Neural crest cell (in vitro differentiated cells): ENCODE measurements around the gene PRMT2. TPM values are rescaled to one million over a fixed set of nuclear protein-coding genes. Genes with fewer than 3 reads are reported as not detected.

Experiments
- DNase-seq: peaks from one replicate; pipeline ENCODE4 v3.0.0; 2021; ENCODE audit warnings: low read depth, mixed read lengths, low spot score
- H3K27ac Mint-ChIP-seq: one replicate; pipeline ENCODE4 v1.8.0; 2021; ENCODE audit warnings: mild to moderate bottlenecking, mixed read lengths; ENCODE audit not compliant: unreplicated experiment
- H3K27me3 Mint-ChIP-seq: 2 replicates; pipeline ENCODE4 v1.8.0; 2021; ENCODE audit warnings: low read depth, mild to moderate bottlenecking, mixed read lengths
- H3K36me3 Mint-ChIP-seq: 2 replicates; pipeline ENCODE4 v1.8.0; 2021; ENCODE audit warnings: low read depth, mild to moderate bottlenecking, mixed read lengths
- H3K4me1 Mint-ChIP-seq: 2 replicates; pipeline ENCODE4 v1.8.0; 2021; ENCODE audit warnings: mixed read lengths
- H3K4me3 Mint-ChIP-seq: one replicate; pipeline ENCODE4 v1.8.0; 2021; ENCODE audit warnings: mild to moderate bottlenecking, mixed read lengths
- H3K9me3 Mint-ChIP-seq: 2 replicates; pipeline ENCODE4 v1.8.0; 2021; ENCODE audit warnings: mixed read lengths
- CTCF ChIP-seq: fragments of 200-600 bp; sonication (generic); conservative IDR thresholded peaks from 2 replicates; pipeline ENCODE4 v1.5.0; 2021; ENCODE audit warnings: antibody characterized with exemption, mild to moderate bottlenecking
- total RNA-seq: library from RNA; stranded (reverse); gene quantifications from 2 replicates; pipeline ENCODE4 v1.2.1, GENCODE V29; 2021

Gene PRMT2
- total RNA-seq, 1 donor from 2014 or later: 109 TPM

GRCh38 chr21:46636550-46637285, 1.2 kb downstream of the PRMT2 start:
- Mint-ChIP-seq H3K27ac (no peak overlapping the region), H3K9me3 (no peaks in the 10 kb centered on the region), H3K36me3 (peaks cover 10% of the 10 kb centered on the region), H3K4me3 (peak overlapping the region; percentile 96), H3K4me1 (peaks cover 50% of the 10 kb centered on the region), H3K27me3 (no peaks in the 10 kb centered on the region)
- no peak for TF ChIP-seq CTCF
- no peak for DNase-seq

GRCh38 chr21:46637952-46638746, 2.7 kb downstream of the PRMT2 start:
- Mint-ChIP-seq H3K9me3 (no peaks in the 10 kb centered on the region), H3K36me3 (peaks cover 10% of the 10 kb centered on the region), H3K4me3 (peak overlapping the region; percentile 96), H3K27me3 (no peaks in the 10 kb centered on the region), H3K4me1 (peaks cover 50% of the 10 kb centered on the region), H3K27ac (no peak overlapping the region)
- DNase-seq: no peak
- no peak for TF ChIP-seq CTCF

GRCh38 chr21:46639489-46640386, 4.3 kb downstream of the PRMT2 start:
- DNase-seq: no peak
- Mint-ChIP-seq H3K27ac (no peak overlapping the region), H3K4me3 (peak overlapping the region; percentile 49)

GRCh38 chr21:46641656-46642055, 6.2 kb downstream of the PRMT2 start:
- Mint-ChIP-seq H3K9me3 (no peaks in the 10 kb centered on the region), H3K4me1 (peaks cover 33% of the 10 kb centered on the region), H3K27ac (no peak overlapping the region), H3K36me3 (peaks cover 20% of the 10 kb centered on the region), H3K27me3 (no peaks in the 10 kb centered on the region), H3K4me3 (no peak overlapping the region)
- TF ChIP-seq CTCF: no peak
- DNase-seq: no peak

More at GRCh38 chr21:46639489-46640386, 4.3 kb downstream of the PRMT2 start:
- no peaks in the 10 kb centered on the region for H3K9me3 Mint-ChIP-seq
- TF ChIP-seq CTCF: peak; percentile 65
- peaks cover 44% of the 10 kb centered on the region for H3K4me1 Mint-ChIP-seq
- no peaks in the 10 kb centered on the region for H3K27me3 Mint-ChIP-seq
- H3K36me3 Mint-ChIP-seq: peaks cover 11% of the 10 kb centered on the region
